ENCODE measurements around the gene LHFPL2.

GRCh38 chr5:78627175-78627574 lies 21.4 kb downstream of the LHFPL2 start:
- TF ChIP-seq CTCF (conservative IDR thresholded peaks at IDR 0.05; ENCODE audit: low read depth, low read length): peak; percentile 48
- TF ChIP-seq RAD21 (IDR thresholded peaks at IDR 0.05; ENCODE audit: low read length): peak; percentile 65

Data from IMR-90 (cell line).